Stimulated activated CD4-positive, alpha-beta T cell treated with anti-CD3 and anti-CD28 coated beads, Interleukin-15, amount 100 ng/mL, for 48 hours (primary cell): ENCODE measurements around the gene STAT1.

Experiments used
- DNase-seq, 2 donors: peaks; one replicate each; pipeline ENCODE4 v3.0.0-alpha.2; 2020; ENCODE audit warnings: low read depth in 2 of 2

Gene STAT1

DNA sequence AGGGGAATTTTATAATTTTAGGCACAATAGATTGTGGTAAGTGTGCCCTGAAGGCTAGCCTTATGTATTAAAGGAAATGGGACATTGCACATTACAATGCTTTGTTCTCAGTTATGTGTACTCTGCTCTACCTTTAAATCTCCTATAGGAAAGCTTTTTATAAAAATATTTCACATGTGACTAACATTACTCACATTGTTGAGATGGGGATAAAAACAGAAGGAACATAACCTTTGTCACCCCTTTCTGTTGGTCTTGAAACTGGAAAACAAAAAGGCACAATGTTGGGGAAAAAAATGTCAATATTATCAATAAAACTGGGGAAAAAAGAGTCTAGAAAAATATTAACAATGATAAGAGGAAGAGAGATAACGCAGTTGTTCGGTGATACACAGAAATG lies 17.3 kb upstream of the STAT1 start:
- no peak for DNase-seq

- DNase-seq = no peak
These were observed 16.7 kb upstream of the STAT1 start for GRCh38 chr2:191030521-191031154.

GRCh38 chr2:191029280-191029950 lies 15.4 kb upstream of the STAT1 start:
- DNase-seq = no peak

- DNase-seq = no peak
These were observed 12.4 kb upstream of the STAT1 start for GRCh38 chr2:191026377-191026776.

- DNase-seq = no peak
These were observed 11.2 kb upstream of the STAT1 start for GRCh38 chr2:191025135-191025534.

- DNase-seq = no peak
These were observed 9.3 kb upstream of the STAT1 start for GRCh38 chr2:191023235-191023679.

GRCh38 chr2:191020742-191021381 lies 6.9 kb upstream of the STAT1 start:
- DNase-seq = peak in 1 of 2 donors; percentile 51

DNA sequence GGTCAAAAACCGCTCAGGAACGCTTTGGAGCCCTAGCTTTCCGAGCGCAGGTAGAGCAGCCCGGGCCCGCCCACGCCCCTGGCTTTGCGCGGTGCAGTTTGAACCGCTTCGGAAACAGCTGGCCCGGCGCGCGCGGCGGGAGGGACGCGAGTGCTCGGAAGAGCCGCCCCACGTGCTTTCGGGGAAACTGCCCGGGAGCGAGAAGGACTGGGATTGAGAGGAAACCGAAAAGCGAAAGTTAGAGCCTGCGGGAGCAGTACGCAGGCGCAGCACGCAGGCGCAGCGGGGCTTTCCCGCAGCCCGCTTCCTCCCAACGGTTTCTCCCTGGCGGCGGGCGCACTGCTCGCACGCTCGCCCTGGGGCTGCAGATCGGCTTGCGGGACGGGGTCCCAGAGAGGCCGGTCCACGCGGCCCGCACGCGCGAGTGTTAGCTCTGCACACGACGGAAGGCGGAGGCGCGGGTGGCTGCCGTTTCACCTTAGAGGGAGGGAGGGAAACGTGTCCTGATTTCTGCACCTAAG lies 6.3 kb upstream of the STAT1 start:
- DNase-seq = peak; percentile 89 to 90

DNA sequence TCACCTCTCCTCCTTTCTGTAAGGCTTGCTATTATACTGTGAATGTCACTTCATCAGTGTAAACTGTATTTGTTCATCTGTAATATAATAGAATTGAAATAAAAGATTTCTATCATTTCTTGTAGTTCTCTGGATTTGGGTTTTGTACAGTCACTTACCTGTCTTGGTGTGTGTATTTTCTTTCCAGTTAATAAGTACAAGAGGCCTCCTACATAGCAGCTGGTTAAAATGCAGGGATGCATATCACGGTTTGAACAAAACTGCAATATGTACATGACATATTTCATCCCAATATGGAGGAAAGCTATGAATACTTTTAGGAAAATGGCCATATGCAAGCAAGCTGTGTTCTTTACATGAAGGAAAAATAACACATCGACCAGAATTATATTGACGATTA lies 5.4 kb upstream of the STAT1 start:
- no peak for DNase-seq

GRCh38 chr2:191018643-191019119 lies 4.7 kb upstream of the STAT1 start:
- no peak for DNase-seq

DNA sequence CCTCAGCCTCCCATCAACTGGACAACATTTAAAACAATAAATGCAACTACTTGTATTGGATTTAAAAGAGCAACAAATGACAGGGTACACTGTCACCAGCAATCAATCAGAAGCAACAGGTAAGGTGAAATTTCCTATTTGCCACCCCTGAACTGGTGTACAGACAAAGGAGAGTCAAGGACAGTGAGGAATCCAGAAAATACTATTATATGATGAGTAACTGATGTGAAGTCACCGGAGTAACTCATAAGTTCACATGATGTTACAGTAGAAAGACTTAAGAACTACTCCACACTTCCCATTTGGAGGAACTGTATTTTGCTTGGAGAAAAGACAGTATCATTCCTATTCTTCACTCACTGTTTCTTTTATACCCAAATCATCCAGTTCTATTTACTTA lies 4.1 kb upstream of the STAT1 start:
- no peak for DNase-seq

DNA sequence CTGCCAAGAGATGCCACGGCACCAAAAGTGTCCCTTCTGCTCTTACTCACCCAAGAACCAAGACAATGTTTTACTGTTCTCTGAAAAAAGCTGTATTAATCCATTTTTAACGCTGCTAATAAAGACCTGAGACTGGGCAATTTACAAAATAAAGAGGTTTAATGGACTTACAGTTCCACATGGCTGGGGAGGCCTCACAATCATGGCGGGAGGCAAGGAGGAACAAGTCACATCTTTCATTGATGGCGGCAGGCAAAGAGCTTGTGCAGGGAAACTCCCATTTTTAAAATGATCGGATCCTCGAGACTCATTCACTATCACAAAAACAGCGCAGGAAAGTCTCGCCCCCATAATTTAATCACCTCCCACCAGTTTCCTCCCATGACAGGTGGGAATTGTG lies 1.9 kb upstream of the STAT1 start:
- no peak for DNase-seq

DNA sequence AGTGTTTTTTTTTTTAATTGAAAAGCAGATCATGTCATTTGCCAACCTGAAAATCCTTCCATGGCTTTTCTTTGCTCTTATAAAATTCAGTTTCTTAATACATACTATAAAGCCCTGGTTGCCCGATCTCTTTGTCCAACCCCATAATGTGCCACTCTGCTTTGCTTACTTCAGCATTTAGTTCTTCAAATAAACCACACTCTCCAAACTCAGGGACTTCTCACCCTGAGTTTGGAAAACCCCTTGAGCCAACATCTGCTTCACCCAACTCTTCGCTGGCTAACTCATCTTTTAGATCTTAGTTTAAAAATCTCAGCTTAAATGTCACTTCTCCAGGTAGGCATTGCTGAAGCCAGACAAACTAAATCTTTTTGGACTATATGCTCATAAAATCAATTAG lies 1.3 kb upstream of the STAT1 start:
- DNase-seq = no peak

GRCh38 chr2:191014653-191015020 lies 666 bp upstream of the STAT1 start:
- no peak for DNase-seq

- no peak for DNase-seq
These were observed 364 bp downstream of the STAT1 start for GRCh38 chr2:191013682-191013931.

- DNase-seq = no peak
These were observed 908 bp downstream of the STAT1 start for GRCh38 chr2:191012845-191013681.

DNA sequence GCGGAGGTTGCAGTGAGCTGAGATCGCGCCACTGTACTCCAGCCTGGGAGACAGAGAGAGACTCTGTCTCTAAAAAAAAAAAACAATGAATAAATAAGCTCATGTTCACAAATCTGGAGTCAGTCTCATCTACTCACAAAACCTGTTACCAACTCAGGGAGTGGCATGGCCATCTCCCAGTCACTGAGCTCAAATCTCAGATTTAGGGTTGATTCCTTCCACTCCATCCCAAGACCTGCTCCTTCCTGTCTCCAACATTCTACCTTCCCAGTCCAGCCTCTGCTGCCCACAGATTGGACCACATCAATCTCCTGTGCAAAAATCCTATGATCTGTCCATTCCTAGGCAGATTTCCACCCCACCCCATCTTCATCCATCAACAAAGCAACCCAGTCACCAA lies 1.6 kb downstream of the STAT1 start:
- no peak for DNase-seq

DNA sequence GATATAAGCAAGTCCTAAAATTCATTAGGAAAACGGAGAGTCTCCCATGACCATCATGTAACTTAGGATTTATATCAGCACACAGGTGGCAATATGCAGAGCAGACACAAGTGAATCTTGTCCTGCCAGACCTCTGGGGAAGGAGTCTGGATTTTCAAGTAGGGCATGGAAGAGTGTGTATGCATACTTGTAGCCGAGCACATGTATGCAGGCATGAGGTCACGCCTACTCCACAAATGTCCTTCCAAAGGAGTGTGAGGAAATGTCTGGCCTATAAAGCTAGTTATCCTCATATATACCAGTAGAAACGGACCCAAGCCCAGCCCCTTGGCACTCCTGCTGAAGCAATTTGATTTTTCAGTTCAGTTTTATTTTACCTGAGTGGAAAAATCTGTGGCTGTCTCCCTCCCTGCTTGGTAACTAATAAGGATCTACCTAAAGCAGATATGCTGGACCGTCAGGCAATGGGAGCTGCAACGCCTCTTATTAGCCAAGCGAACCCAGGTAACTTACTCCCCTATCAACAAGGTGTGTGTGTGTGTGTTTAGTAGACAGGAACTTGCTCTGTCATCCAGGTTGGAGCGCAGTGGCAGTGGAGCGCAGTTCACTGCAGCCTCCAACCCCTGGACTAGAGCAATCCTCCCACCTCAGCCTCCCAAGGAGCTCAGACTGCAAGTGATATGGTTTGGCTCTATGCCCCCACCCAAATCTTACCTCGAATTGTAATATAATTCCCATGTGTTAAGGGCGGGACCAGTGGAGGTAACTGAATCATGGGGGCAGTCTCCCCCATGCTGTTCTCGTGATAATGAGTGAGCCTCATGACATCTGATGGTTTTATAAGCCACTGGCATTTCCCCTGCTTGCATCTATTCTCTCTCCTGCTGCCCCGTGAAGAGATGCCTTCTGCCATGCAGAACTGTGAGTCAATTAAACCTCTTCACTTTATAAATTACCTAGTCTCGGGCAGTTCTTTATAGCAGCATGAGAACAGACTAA lies 2.8 kb downstream of the STAT1 start:
- no peak for DNase-seq

GRCh38 chr2:191009541-191010374 lies 4.2 kb downstream of the STAT1 start:
- DNase-seq = no peak

DNA sequence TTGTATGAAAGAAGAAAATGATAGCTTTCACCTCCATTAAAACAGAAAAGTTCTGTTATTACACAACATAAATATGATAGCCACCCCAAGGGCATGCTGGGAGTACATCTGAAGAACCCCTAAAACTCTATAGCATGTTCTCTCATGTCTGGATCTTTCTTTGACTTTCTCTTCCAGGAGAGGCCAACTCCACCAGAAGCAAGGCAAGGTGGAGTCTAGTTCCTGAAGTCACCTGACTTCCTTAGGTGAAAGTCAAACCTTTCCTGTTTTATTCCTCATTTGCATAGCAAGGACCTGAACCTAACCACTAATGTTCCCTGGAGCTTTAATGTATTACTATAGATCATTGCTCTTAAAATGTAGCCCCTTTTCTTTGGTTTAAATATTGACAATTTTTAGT lies 5.7 kb downstream of the STAT1 start:
- DNase-seq = no peak
